HEK293 (cell line): ENCODE measurements around the gene KIF4A.

Experiments used
- BCL11A ChIP-seq: fragments of 450-650 bp; formaldehyde crosslinking; IDR thresholded peaks from 2 replicates; pipeline ENCODE4 v1.5.1; 2016; ENCODE audit warnings: low read depth, missing biosample characterization, missing genetic modification characterization
- GLIS1 ChIP-seq: fragments of 450-650 bp; formaldehyde crosslinking; IDR thresholded peaks from 2 replicates; pipeline ENCODE4 v1.5.1; 2016; ENCODE audit warnings: missing biosample characterization, missing genetic modification characterization
- HIC1 ChIP-seq: fragments of 450-650 bp; formaldehyde crosslinking; IDR thresholded peaks from 2 replicates; pipeline ENCODE4 v1.5.1; 2016; ENCODE audit warnings: missing biosample characterization, missing genetic modification characterization
- OVOL3 ChIP-seq: fragments of 450-650 bp; formaldehyde crosslinking; IDR thresholded peaks from 2 replicates; pipeline ENCODE4 v1.5.1; 2016; ENCODE audit warnings: missing biosample characterization, missing genetic modification characterization
- SP7 ChIP-seq: fragments of 450-650 bp; formaldehyde crosslinking; IDR thresholded peaks from 2 replicates; pipeline ENCODE4 v1.5.1; 2016; ENCODE audit warnings: missing biosample characterization, missing genetic modification characterization
- ZBTB21 ChIP-seq: fragments of 450-650 bp; formaldehyde crosslinking; IDR thresholded peaks from 2 replicates; pipeline ENCODE4 v1.5.1; 2017; ENCODE audit warnings: missing biosample characterization, missing genetic modification characterization
- ZFP3 ChIP-seq: fragments of 450-650 bp; formaldehyde crosslinking; IDR thresholded peaks from 2 replicates; pipeline ENCODE4 v1.5.1; 2016; ENCODE audit warnings: low read depth, missing biosample characterization, missing genetic modification characterization
- ZFP37 ChIP-seq: fragments of 450-650 bp; formaldehyde crosslinking; IDR thresholded peaks from 2 replicates; pipeline ENCODE4 v1.5.1; 2016; ENCODE audit warnings: missing biosample characterization, missing genetic modification characterization
- ZNF132 ChIP-seq: fragments of 450-650 bp; formaldehyde crosslinking; IDR thresholded peaks from 2 replicates; pipeline ENCODE4 v1.5.1; 2017; ENCODE audit warnings: missing biosample characterization, missing genetic modification characterization, borderline replicate concordance
- ZNF16 ChIP-seq: fragments of 450-650 bp; formaldehyde crosslinking; IDR thresholded peaks from 2 replicates; pipeline ENCODE4 v1.5.1; 2016; ENCODE audit warnings: low read depth, missing biosample characterization, missing genetic modification characterization
- ZNF274 ChIP-seq, 2 experiments: fragments of 200-500 bp in 1 of 2; fragments of 450-650 bp in 1 of 2; sonication (Bioruptor generic) in 1 of 2; formaldehyde crosslinking in 1 of 2; IDR thresholded peaks; 2 replicates each; pipeline versions ENCODE4 v1.5.1 to v1.6.1; 2014 to 2016; ENCODE audit warnings: borderline replicate concordance in 1 of 2, inconsistent platforms in 1 of 2, low read length in 1 of 2, missing biosample characterization in 1 of 2, missing genetic modification characterization in 1 of 2
- ZNF302 ChIP-seq: fragments of 450-650 bp; formaldehyde crosslinking; IDR thresholded peaks from 2 replicates; pipeline ENCODE4 v1.5.1; 2016; ENCODE audit warnings: missing biosample characterization, missing genetic modification characterization, low read depth
- ZNF335 ChIP-seq: fragments of 450-650 bp; formaldehyde crosslinking; conservative IDR thresholded peaks from 2 replicates; pipeline ENCODE4 v1.5.1; 2016; ENCODE audit warnings: missing biosample characterization, missing genetic modification characterization
- ZNF362 ChIP-seq: fragments of 450-650 bp; formaldehyde crosslinking; IDR thresholded peaks from 2 replicates; pipeline ENCODE4 v1.5.1; 2016; ENCODE audit warnings: missing biosample characterization, missing genetic modification characterization
- ZNF37A ChIP-seq: fragments of 450-650 bp; IDR thresholded peaks from 2 replicates; pipeline ENCODE4 v1.5.1; 2018; ENCODE audit warnings: missing biosample characterization, missing genetic modification characterization
- ZNF416 ChIP-seq: fragments of 450-650 bp; formaldehyde crosslinking; IDR thresholded peaks from 2 replicates; pipeline ENCODE4 v1.5.1; 2016; ENCODE audit warnings: missing biosample characterization, missing genetic modification characterization
- ZNF473 ChIP-seq: fragments of 450-650 bp; formaldehyde crosslinking; IDR thresholded peaks from 2 replicates; pipeline ENCODE4 v1.5.1; 2017; ENCODE audit warnings: missing biosample characterization, missing genetic modification characterization
- ZNF544 ChIP-seq: fragments of 450-650 bp; formaldehyde crosslinking; IDR thresholded peaks from 2 replicates; pipeline ENCODE4 v1.5.0; 2017; ENCODE audit warnings: missing biosample characterization, missing genetic modification characterization
- ZNF571 ChIP-seq: fragments of 450-650 bp; formaldehyde crosslinking; IDR thresholded peaks from 2 replicates; pipeline ENCODE4 v1.5.0; 2017; ENCODE audit warnings: missing biosample characterization, missing genetic modification characterization
- ZNF600 ChIP-seq: fragments of 450-650 bp; formaldehyde crosslinking; IDR thresholded peaks from 2 replicates; pipeline ENCODE4 v1.5.1; 2016; ENCODE audit warnings: missing biosample characterization, missing genetic modification characterization
- ZNF621 ChIP-seq: fragments of 450-650 bp; formaldehyde crosslinking; IDR thresholded peaks from 2 replicates; pipeline ENCODE4 v1.5.1; 2017; ENCODE audit warnings: missing biosample characterization, missing genetic modification characterization
- ZNF626 ChIP-seq: fragments of 450-650 bp; sonication (Bioruptor Pico); formaldehyde crosslinking; IDR thresholded peaks from 2 replicates; pipeline ENCODE4 v1.5.1; 2018; ENCODE audit warnings: missing biosample characterization, missing genetic modification characterization, inconsistent platforms
- ZNF777 ChIP-seq: fragments of 450-650 bp; formaldehyde crosslinking; IDR thresholded peaks from 2 replicates; pipeline ENCODE4 v1.5.1; 2017; ENCODE audit warnings: missing biosample characterization, missing genetic modification characterization, borderline replicate concordance
- ZNF791 ChIP-seq: fragments of 450-650 bp; formaldehyde crosslinking; IDR thresholded peaks from 2 replicates; pipeline ENCODE4 v1.5.1; 2016; ENCODE audit warnings: missing biosample characterization, missing genetic modification characterization
- ZSCAN30 ChIP-seq: fragments of 450-650 bp; IDR thresholded peaks from 2 replicates; pipeline ENCODE4 v1.5.1; 2018; ENCODE audit warnings: missing biosample characterization, mild to moderate bottlenecking, missing genetic modification characterization, moderate library complexity
- TF ChIP-seq, protein P1 (sequence below): fragments of 450-650 bp; formaldehyde crosslinking; IDR thresholded peaks from 2 replicates; pipeline ENCODE4 v1.5.1; 2016; ENCODE audit warnings: missing biosample characterization, missing genetic modification characterization
- TF ChIP-seq, protein P2 (sequence below): fragments of 450-650 bp; formaldehyde crosslinking; IDR thresholded peaks from 2 replicates; pipeline ENCODE4 v1.5.1; 2016; ENCODE audit warnings: missing biosample characterization, missing genetic modification characterization
- TF ChIP-seq, protein P3 (sequence below): fragments of 450-650 bp; formaldehyde crosslinking; conservative IDR thresholded peaks from 2 replicates; pipeline ENCODE4 v1.5.1; 2016; ENCODE audit warnings: low read depth, missing biosample characterization, missing genetic modification characterization

Gene KIF4A

DNA sequence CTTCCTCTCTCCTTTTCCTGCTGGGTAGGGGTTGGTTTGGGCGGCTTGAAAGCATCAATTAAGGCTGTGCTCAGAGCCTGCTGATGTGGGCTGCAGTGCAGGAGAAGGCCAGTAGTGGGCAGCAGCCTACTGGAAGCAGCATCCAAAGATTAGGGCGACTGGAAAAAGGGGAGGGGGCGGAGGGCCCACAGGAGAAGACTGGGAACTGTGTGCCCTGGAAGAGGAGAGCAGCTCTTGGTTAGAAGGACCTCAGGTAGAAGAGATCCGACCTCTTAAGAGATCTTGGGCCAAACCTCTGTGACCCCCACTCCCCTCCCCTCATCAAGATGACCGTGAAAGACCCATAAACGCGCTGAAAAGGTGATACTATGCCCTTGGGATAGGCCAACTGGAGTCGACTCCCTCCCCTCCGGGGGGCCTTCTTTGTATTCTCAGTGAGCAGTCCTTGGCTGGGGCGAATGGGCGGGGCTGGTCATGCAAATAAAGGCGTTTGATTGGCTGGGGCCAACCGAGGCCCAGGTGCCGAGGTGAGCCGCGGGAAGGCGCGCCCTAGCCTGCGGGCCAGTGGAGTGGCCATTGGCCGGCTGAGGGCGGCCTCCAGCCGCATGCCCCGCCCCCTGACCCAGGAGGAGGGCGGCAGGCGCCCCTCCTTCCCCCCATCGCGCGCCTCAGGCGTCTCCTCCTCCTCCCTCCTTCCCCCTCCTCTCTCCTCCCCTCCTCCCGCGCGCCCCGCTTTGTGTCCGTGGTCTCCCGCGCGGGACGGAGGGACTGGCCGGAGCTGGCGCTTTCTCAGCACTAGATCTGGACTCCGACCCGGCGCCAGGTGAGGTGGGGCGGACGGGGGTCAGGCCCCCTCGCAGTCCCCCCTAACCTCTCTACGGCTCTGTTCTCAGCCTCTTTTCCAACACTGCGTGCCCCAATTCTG is 164.8 kb downstream of the KIF4A start (continued):
- TF ChIP-seq ZNF302 (tag by site-specific recombination) (no peak), ZNF132 (tag by site-specific recombination) (no peak), ZBTB21 (tag by site-specific recombination) (no peak), ZNF777 (tag by site-specific recombination) (0 out of 2 replicates have a peak, but pooled peaks have one; percentile 57), ZFP3 (tag by site-specific recombination) (no peak), SP7 (tag by site-specific recombination) (peak; percentile 46), ZNF16 (tag by site-specific recombination) (no peak), ZNF274 (IDR thresholded peaks at IDR 0.05; ENCODE audit: low read length) (no peak), ZNF274 (tag by site-specific recombination; IDR thresholded peaks at IDR 0.05; ENCODE audit: borderline replicate concordance) (no peak), ZSCAN30 (no peak; the same call in 1 of the 2 replicates), ZNF791 (no peak), ZNF621 (no peak), ZNF362 (tag by site-specific recombination) (no peak), GLIS1 (tag by site-specific recombination) (peak; percentile 80), ZNF544 (tag by site-specific recombination) (no peak), ZNF416 (tag by site-specific recombination) (no peak), BCL11A (tag by site-specific recombination) (peak; percentile 73), ZNF37A (tag by site-specific recombination) (no peak), ZNF473 (tag by site-specific recombination) (no peak), OVOL3 (no peak), HIC1 (tag by site-specific recombination) (no peak), ZNF335 (tag by site-specific recombination) (peak; percentile 75), ZNF571 (no peak), ZFP37 (0 out of 2 replicates have a peak, but pooled peaks have one; percentile 43), ZNF600 (tag by site-specific recombination) (no peak; the same call in 1 of the 2 replicates), ZNF626 (tag by site-specific recombination) (no peak)
- TF ChIP-seq, protein P1, sequence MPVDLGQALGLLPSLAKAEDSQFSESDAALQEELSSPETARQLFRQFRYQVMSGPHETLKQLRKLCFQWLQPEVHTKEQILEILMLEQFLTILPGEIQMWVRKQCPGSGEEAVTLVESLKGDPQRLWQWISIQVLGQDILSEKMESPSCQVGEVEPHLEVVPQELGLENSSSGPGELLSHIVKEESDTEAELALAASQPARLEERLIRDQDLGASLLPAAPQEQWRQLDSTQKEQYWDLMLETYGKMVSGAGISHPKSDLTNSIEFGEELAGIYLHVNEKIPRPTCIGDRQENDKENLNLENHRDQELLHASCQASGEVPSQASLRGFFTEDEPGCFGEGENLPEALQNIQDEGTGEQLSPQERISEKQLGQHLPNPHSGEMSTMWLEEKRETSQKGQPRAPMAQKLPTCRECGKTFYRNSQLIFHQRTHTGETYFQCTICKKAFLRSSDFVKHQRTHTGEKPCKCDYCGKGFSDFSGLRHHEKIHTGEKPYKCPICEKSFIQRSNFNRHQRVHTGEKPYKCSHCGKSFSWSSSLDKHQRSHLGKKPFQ (tag by site-specific recombination) = no peak
- TF ChIP-seq, protein P2, sequence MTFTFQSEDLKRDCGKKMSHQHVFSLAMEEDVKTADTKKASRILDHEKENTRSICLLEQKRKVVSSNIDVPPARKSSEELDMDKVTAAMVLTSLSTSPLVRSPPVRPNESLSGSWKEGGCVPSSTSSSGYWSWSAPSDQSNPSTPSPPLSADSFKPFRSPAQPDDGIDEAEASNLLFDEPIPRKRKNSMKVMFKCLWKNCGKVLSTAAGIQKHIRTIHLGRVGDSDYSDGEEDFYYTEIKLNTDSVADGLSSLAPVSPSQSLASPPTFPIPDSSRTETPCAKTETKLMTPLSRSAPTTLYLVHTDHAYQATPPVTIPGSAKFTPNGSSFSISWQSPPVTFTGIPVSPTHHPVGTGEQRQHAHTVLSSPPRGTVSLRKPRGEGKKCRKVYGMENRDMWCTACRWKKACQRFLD (tag by site-specific recombination) = no peak
- TF ChIP-seq, protein P3, sequence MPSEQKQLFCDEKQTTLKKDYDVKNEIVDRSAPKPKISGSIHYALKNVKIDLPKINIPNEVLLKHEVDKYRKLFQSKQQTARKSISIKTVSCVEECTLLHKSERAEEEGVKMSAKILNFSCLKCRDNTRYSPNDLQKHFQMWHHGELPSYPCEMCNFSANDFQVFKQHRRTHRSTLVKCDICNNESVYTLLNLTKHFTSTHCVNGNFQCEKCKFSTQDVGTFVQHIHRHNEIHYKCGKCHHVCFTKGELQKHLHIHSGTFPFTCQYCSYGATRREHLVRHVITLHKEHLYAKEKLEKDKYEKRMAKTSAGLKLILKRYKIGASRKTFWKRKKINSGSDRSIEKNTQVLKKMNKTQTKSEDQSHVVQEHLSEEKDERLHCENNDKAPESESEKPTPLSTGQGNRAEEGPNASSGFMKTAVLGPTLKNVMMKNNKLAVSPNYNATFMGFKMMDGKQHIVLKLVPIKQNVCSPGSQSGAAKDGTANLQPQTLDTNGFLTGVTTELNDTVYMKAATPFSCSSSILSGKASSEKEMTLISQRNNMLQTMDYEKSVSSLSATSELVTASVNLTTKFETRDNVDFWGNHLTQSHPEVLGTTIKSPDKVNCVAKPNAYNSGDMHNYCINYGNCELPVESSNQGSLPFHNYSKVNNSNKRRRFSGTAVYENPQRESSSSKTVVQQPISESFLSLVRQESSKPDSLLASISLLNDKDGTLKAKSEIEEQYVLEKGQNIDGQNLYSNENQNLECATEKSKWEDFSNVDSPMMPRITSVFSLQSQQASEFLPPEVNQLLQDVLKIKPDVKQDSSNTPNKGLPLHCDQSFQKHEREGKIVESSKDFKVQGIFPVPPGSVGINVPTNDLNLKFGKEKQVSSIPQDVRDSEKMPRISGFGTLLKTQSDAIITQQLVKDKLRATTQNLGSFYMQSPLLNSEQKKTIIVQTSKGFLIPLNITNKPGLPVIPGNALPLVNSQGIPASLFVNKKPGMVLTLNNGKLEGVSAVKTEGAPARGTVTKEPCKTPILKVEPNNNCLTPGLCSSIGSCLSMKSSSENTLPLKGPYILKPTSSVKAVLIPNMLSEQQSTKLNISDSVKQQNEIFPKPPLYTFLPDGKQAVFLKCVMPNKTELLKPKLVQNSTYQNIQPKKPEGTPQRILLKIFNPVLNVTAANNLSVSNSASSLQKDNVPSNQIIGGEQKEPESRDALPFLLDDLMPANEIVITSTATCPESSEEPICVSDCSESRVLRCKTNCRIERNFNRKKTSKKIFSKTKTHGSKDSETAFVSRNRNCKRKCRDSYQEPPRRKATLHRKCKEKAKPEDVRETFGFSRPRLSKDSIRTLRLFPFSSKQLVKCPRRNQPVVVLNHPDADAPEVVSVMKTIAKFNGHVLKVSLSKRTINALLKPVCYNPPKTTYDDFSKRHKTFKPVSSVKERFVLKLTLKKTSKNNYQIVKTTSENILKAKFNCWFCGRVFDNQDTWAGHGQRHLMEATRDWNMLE (tag by site-specific recombination) = no peak
